Neural crest cell (in vitro differentiated cells): Measurements from ENCODE around the gene APCDD1L. TPM values are rescaled to one million over a fixed set of nuclear protein-coding genes. Genes with fewer than 3 reads are reported as not detected.

Experiments used
- DNase-seq: peaks from one replicate; pipeline ENCODE4 v3.0.0; 2021; ENCODE audit warnings: low read depth, mixed read lengths, low spot score
- H3K27ac Mint-ChIP-seq: one replicate; pipeline ENCODE4 v1.8.0; 2021; ENCODE audit warnings: mild to moderate bottlenecking, mixed read lengths; ENCODE audit not compliant: unreplicated experiment
- H3K27me3 Mint-ChIP-seq: 2 replicates; pipeline ENCODE4 v1.8.0; 2021; ENCODE audit warnings: low read depth, mild to moderate bottlenecking, mixed read lengths
- H3K36me3 Mint-ChIP-seq: 2 replicates; pipeline ENCODE4 v1.8.0; 2021; ENCODE audit warnings: low read depth, mild to moderate bottlenecking, mixed read lengths
- H3K4me1 Mint-ChIP-seq: 2 replicates; pipeline ENCODE4 v1.8.0; 2021; ENCODE audit warnings: mixed read lengths
- H3K4me3 Mint-ChIP-seq: one replicate; pipeline ENCODE4 v1.8.0; 2021; ENCODE audit warnings: mild to moderate bottlenecking, mixed read lengths
- H3K9me3 Mint-ChIP-seq: 2 replicates; pipeline ENCODE4 v1.8.0; 2021; ENCODE audit warnings: mixed read lengths
- total RNA-seq: library from RNA; stranded (reverse); gene quantifications from 2 replicates; pipeline ENCODE4 v1.2.1, GENCODE V29; 2021
- TF ChIP-seq, protein P1 (sequence below): fragments of 200-600 bp; sonication (generic); conservative IDR thresholded peaks from 2 replicates; pipeline ENCODE4 v1.5.0; 2021; ENCODE audit warnings: antibody characterized with exemption, mild to moderate bottlenecking

The APCDD1L gene
- total RNA-seq, 1 donor from 2014 or later = not detected

DNA sequence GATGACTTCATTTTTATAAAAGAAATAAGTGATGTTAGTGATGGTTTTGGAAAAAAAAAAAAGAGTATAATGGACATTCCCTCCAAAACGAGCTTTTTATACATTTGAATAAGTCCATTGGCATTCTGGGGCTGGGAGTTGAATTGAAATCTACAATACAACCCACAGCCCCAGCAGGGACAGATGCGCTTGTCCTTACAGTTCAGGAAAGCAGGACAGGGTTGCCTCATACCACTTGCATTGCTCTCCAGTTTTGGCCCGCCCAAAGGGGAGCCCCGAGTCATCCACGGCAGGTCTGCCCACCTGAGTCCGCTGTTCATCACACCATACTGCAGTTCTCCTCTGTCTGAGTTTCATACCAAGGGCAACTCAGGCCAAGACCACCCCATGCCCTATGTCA, 80.0 kb downstream of the APCDD1L start:
- H3K27ac Mint-ChIP-seq = peak overlapping the region; percentile 54

GRCh38 chr20:58434326-58434725, 80.9 kb downstream of the APCDD1L start:
- no peaks in the 10 kb centered on the region for H3K9me3 Mint-ChIP-seq
- no peak overlapping the region for H3K4me3 Mint-ChIP-seq
- H3K27ac Mint-ChIP-seq = no peak overlapping the region
- H3K36me3 Mint-ChIP-seq = peaks cover 7% of the 10 kb centered on the region
- DNase-seq = no peak
- H3K4me1 Mint-ChIP-seq = peaks cover 20% of the 10 kb centered on the region
- TF ChIP-seq, protein P1, sequence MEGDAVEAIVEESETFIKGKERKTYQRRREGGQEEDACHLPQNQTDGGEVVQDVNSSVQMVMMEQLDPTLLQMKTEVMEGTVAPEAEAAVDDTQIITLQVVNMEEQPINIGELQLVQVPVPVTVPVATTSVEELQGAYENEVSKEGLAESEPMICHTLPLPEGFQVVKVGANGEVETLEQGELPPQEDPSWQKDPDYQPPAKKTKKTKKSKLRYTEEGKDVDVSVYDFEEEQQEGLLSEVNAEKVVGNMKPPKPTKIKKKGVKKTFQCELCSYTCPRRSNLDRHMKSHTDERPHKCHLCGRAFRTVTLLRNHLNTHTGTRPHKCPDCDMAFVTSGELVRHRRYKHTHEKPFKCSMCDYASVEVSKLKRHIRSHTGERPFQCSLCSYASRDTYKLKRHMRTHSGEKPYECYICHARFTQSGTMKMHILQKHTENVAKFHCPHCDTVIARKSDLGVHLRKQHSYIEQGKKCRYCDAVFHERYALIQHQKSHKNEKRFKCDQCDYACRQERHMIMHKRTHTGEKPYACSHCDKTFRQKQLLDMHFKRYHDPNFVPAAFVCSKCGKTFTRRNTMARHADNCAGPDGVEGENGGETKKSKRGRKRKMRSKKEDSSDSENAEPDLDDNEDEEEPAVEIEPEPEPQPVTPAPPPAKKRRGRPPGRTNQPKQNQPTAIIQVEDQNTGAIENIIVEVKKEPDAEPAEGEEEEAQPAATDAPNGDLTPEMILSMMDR = no peak
- no peaks in the 10 kb centered on the region for H3K27me3 Mint-ChIP-seq

More for the DNA sequence above, 80.0 kb downstream of the APCDD1L start:
- Mint-ChIP-seq H3K4me3 (no peak overlapping the region), H3K36me3 (peaks cover 9% of the 10 kb centered on the region), H3K9me3 (no peaks in the 10 kb centered on the region), H3K27me3 (no peaks in the 10 kb centered on the region), H3K4me1 (peaks cover 29% of the 10 kb centered on the region)
- TF ChIP-seq, protein P1 = no peak
- no peak for DNase-seq

GRCh38 chr20:58433759-58434158, 81.4 kb downstream of the APCDD1L start:
- Mint-ChIP-seq H3K27me3 (no peaks in the 10 kb centered on the region), H3K4me1 (peaks cover 14% of the 10 kb centered on the region), H3K36me3 (peaks cover 5% of the 10 kb centered on the region), H3K4me3 (peak overlapping the region; percentile 6), H3K9me3 (no peaks in the 10 kb centered on the region), H3K27ac (no peak overlapping the region)
- TF ChIP-seq, protein P1 = no peak
- no peak for DNase-seq

- TF ChIP-seq, protein P1 = no peak
- peaks cover 5% of the 10 kb centered on the region for H3K36me3 Mint-ChIP-seq
- no peak for DNase-seq
- no peaks in the 10 kb centered on the region for H3K27me3 Mint-ChIP-seq
- peaks cover 9% of the 10 kb centered on the region for H3K4me1 Mint-ChIP-seq
- no peak overlapping the region for H3K27ac Mint-ChIP-seq
- H3K4me3 Mint-ChIP-seq = no peak overlapping the region
- no peaks in the 10 kb centered on the region for H3K9me3 Mint-ChIP-seq
Measured at GRCh38 chr20:58433029-58433647, 82.1 kb downstream of the APCDD1L start.

DNA sequence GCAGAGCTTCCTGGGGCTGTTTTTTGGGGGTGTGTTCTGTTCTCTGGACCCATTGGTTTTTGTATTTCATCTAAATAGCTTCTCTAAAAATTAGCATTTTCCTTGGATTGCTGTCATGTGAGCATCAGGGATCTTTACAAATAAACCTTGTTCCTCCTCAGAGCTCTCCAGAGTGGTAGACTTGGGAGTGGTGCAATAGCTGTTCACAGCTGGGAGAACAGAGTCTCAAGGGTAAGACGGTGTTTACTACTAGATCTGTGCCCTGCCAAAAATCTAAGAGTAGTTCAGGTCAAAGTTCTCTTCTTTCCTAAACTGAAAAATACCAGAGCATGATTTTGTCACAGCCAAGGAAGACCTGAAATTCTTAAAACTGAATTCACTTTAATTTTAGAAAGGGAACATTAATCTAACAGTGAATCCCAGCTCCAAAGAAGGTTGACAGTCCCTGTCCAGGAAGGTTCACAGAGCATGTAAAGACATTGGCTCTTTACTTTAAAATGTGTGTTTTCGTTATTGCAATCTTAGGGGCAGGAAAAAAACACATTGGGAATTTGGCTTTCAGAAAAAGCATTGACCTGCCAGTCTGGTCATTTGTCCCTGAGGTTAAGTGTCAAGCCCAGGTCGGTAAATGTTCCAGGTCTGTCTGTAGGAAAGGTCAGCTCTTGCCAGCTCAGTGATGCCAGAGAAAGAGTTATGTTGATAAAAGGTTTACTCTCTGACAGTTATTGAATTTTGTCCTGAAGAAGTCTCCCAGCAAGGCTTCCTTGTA, 82.8 kb downstream of the APCDD1L start:
- TF ChIP-seq, protein P1 = no peak
- DNase-seq = no peak
- peak overlapping the region; percentile 71 for H3K27ac Mint-ChIP-seq
- peaks cover 9% of the 10 kb centered on the region for H3K4me1 Mint-ChIP-seq
- no peaks in the 10 kb centered on the region for H3K9me3 Mint-ChIP-seq
- peaks cover 5% of the 10 kb centered on the region for H3K36me3 Mint-ChIP-seq
- no peak overlapping the region for H3K4me3 Mint-ChIP-seq
- H3K27me3 Mint-ChIP-seq = no peaks in the 10 kb centered on the region
